Heart left ventricle (tissue), 16 donors: Measurements from ENCODE around the gene SECTM1. TPM values are rescaled to one million over a fixed set of nuclear protein-coding genes. Genes with fewer than 3 reads are reported as not detected.
"Not testable (repeated sequence)": the region's sequence is repeated elsewhere in the genome, so short reads cannot be mapped to it uniquely, and the experiment has no call there.

Source experiments
- ATAC-seq, 4 donors: fragments of 200-7000 bp; cut with Tn5 transposase; one replicate each; pipeline ENCODE4 v1.9.1; 2020 to 2022; ENCODE audit warnings: moderate library complexity in 4 of 4, mild to moderate bottlenecking in 3 of 4, moderate number of reproducible peaks in 1 of 4
- DNase-seq, 5 donors: peaks; one replicate each; pipeline ENCODE4 v3.0.0-alpha.2; 2020
- H3K27ac ChIP-seq, 12 donors: fragments of 200-600 bp; sonication (generic) in 4 of 12; one replicate each; pipeline versions ENCODE4 v1.5.0 to v1.8.0; 2016 to 2022; ENCODE audit warnings: mild to moderate bottlenecking in 2 of 12
- H3K27me3 ChIP-seq, 9 donors: fragments of 200-600 bp; sonication (generic) in 2 of 9; one replicate each; pipeline versions ENCODE4 v1.5.1 to v1.8.0; 2016 to 2022; ENCODE audit warnings: mild to moderate bottlenecking in 3 of 9
- H3K36me3 ChIP-seq, 9 donors: fragments of 200-600 bp; sonication (generic) in 2 of 9; one replicate each; pipeline versions ENCODE4 v1.5.0 to v1.8.0; 2018 to 2022; ENCODE audit warnings: mild to moderate bottlenecking in 2 of 9
- H3K4me1 ChIP-seq, 12 donors: fragments of 200-600 bp; sonication (generic) in 4 of 12; one replicate each; pipeline versions ENCODE4 v1.5.0 to v1.8.0; 2016 to 2022; ENCODE audit warnings: mild to moderate bottlenecking in 3 of 12
- H3K4me3 ChIP-seq, 12 donors: fragments of 200-600 bp; sonication (generic) in 4 of 12; one replicate each; pipeline versions ENCODE4 v1.5.0 to v1.8.0; 2017 to 2022; ENCODE audit warnings: mild to moderate bottlenecking in 9 of 12, moderate library complexity in 4 of 12
- H3K9me3 ChIP-seq, 12 donors: fragments of 200-600 bp; sonication (generic) in 4 of 12; one replicate each; pipeline versions ENCODE4 v1.5.0 to v1.8.0; 2016 to 2022; ENCODE audit warnings: mild to moderate bottlenecking in 1 of 12
- POLR2A ChIP-seq, 2 donors: fragments of 450-650 bp; IDR thresholded peaks; one replicate each; pipeline ENCODE4 v1.6.1; 2017; ENCODE audit warnings: antibody characterized with exemption in 2 of 2, mild to moderate bottlenecking in 2 of 2, moderate library complexity in 2 of 2
- WGBS, 4 donors: extraction: QIAGEN DNeasy Blood & Tissue Kit in 2 of 4; methylation state at CpG; one replicate each; pipeline versions ENCODE4 v1.1.5 to v1.1.7; 2013 to 2018; 5-methylcytosine and 5-hydroxymethylcytosine counted together
- intact Hi-C, 10 donors: fragments of 100-400 bp; cut with DNase I; formaldehyde crosslinking; loops; one replicate each; pipeline versions ENCODE4 v1.11.1 to v1.14.2; 2022
- long read RNA-seq, 3 donors: library from polyadenylated mRNA; unstranded; transcript quantifications; one replicate each; pipeline ENCODE4 v2.0.0, GENCODE V29; 2020 to 2021
- polyA plus RNA-seq, 2 donors: library from polyadenylated mRNA; stranded (reverse); fragments of 200-250 nt; gene quantifications; one replicate each; pipeline ENCODE4 v1.2.3, GENCODE V29; 2013
- total RNA-seq, 9 donors: library from RNA; depleted of rRNA in 2 of 9; stranded (reverse); fragments of >200 nt in 2 of 9; fragmentation: NEBNext Ultra II Directional in 3 of 9; extraction: Animal tissue kit (Norgen Biotek cat#: 25700) in 3 of 9; gene quantifications; one replicate each; pipeline versions ENCODE4 v1.1.0 to v1.2.4, GENCODE V29; 2016 to 2023
- TF ChIP-seq, protein P1 (sequence below), 12 donors: fragments of 200-600 bp; sonication (generic) in 4 of 12; IDR thresholded peaks; one replicate each; pipeline versions ENCODE4 v1.5.0 to v1.8.0; 2018 to 2022; ENCODE audit warnings: antibody characterized with exemption in 12 of 12, mild to moderate bottlenecking in 5 of 12
- donor health status: ischemic (EF 13 %, LVEDD 7.1; RV severe dilation, severe dysfunction).
- donor health status: healthy with polysubstance abuse.
- donor health status: DM: no; HTN: yes; CAD: no.
- donor health status: DM: no; HTN: no; CAD: no.
- donor health status: ischemic (EF 25% LVEDD 6.9; RV normal size, moderate dysfunction).
- donor health status: ischemic (EF 25% LVEDD 5.7; RV mildly dilated, moderate dysfunction).
- donor health status: healthy.
- donor health status: DM: yes; HTN: yes; CAD: no.
- donor health status: ischemic (EF 35%, LVEDD 5.7; RV mildly dilated, moderate dysfunction).
- donor health status: nonischemic (EF 11% LVEDD 7.7; RV severe dilation, severe dysfunction).
- donor health status: DM: yes; HTN: yes; CAD: no.
- donor health status: PGD.
- donor health status: ischemic (EF 29% LVEDD 5.4; RV normal size, mild dysfunction).
- donor health status: nonischemic (EF 23%, LVEDD 6.1; RV moderate dilation, normal function).

Gene SECTM1
- total RNA-seq = 10 to 100 TPM in 2 of 9 donors, 1 to 10 TPM in 7; 2.3 to 41.6 (median 3.5) TPM
- 1 to 10 TPM; 2.3 to 3.4 TPM for polyA plus RNA-seq
- long read RNA-seq, donor 1, partial matches to known transcripts = 2 of 5 reads
- long read RNA-seq, donor 1, other reads (novel, unspliced or antisense) = 1 of 5 reads
- long read RNA-seq, donor 2, partial matches to known transcripts = 0 of 1 reads
- long read RNA-seq, donor 2, other reads (novel, unspliced or antisense) = 1 of 1 reads
- long read RNA-seq, donor 3, partial matches to known transcripts = 2 of 5 reads
- long read RNA-seq, donor 3, other reads (novel, unspliced or antisense) = 3 of 5 reads

DNA sequence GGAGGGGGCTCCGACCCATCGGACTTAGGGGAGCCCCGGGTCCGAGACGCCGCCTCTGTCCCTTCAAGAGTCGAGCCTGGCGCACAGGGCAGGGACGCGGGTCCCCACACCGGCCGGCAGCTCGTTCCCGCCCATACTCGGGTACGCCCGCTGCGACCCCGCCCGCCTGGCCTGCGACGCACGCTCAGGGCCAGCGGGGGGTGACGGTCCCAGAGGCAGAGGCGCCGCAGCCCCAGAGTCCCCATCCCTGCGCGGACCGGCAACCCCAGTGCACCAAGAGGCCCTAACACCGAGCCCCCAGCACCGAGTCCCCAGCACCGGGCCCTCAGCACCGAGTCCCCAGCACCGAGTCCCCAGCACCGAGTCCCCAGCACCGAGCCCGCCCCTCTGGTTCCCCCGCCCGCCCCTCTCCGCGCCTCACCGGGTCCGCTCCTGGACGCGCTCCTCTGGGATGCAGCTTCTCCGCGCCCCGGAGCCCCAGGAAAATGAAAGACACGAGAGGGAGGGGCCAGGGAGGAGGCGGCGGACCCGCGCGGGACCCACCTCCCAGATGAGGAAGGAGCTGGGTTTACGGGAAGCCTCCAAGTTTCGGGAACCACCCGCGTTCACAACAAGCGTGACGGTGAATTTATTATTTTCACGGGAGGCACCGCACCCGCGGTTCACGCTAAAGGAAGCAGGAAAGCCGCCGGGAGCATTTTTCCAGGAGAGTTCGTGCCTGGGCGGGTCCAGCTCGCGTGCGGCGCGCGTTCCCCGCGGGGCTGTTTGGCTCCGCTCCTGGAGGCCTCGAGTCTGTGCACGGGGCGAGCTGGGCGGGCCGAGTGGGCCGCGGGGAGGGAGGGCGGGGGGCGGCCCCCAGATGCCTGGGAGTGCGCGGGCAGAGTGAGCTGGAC, at the start of gene SECTM1:
SECTM1 (minus strand) TSS at position 488 of the 893 bp plus-strand sequence. CDS start 6,526 bp downstream, outside the sequence.
- 1 to 4% (median 2%) methylated on average over 34 to 90 of the region's 90 CpGs for WGBS, 4 donors
- peak; percentile 59 to 81 (median 65) for DNase-seq
- no peaks in the 10 kb centered on the region for H3K9me3 ChIP-seq
- H3K27ac ChIP-seq = peak within 1 kb of the TSS in 11 of 12 donors; percentile 34 to 90 (median 70)
- ATAC-seq = peak in 3 of 4 donors; percentile 31 to 55 (median 38)
- H3K27me3 ChIP-seq = peaks cover 0 to 29% (median 7%) of the 10 kb centered on the region in 9 donors
- H3K4me3 ChIP-seq = peak within 1 kb of the TSS; percentile 26 to 73 (median 61)
- intact Hi-C loops = no loop called here
- peaks cover 5 to 63% (median 33%) of the 10 kb centered on the region in 12 donors for H3K4me1 ChIP-seq
- H3K36me3 ChIP-seq = peaks cover 0 to 5% (median 0%) of the 10 kb centered on the region in 9 donors
- TF ChIP-seq POLR2A (IDR thresholded peaks at IDR 0.05) = no peak
- TF ChIP-seq, protein P1, sequence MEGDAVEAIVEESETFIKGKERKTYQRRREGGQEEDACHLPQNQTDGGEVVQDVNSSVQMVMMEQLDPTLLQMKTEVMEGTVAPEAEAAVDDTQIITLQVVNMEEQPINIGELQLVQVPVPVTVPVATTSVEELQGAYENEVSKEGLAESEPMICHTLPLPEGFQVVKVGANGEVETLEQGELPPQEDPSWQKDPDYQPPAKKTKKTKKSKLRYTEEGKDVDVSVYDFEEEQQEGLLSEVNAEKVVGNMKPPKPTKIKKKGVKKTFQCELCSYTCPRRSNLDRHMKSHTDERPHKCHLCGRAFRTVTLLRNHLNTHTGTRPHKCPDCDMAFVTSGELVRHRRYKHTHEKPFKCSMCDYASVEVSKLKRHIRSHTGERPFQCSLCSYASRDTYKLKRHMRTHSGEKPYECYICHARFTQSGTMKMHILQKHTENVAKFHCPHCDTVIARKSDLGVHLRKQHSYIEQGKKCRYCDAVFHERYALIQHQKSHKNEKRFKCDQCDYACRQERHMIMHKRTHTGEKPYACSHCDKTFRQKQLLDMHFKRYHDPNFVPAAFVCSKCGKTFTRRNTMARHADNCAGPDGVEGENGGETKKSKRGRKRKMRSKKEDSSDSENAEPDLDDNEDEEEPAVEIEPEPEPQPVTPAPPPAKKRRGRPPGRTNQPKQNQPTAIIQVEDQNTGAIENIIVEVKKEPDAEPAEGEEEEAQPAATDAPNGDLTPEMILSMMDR (IDR thresholded peaks at IDR 0.05) = no peak

DNA sequence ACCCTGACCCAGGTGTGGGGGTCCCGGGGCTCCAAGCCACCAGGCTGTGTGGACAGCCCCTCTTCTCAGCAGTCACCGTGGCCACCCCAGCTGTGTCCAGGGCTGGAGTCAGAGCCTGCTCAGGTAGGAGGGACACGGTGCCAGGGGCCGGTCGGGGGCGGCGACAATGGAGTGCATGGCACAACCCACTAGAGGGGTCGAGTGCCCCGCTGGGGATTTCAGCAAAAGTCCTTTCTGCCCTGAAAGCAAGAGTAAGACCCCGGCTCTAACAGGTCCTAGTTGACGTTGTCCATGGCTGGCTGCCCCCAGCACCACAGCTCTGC, 49.3 kb upstream of the SECTM1 start:
- 74 to 86% (median 82%) methylated on average over 8 to 11 of the region's 11 CpGs for WGBS, 4 donors
- H3K27me3 ChIP-seq = peaks cover 0 to 37% (median 11%) of the 10 kb centered on the region in 9 donors

GRCh38 chr17:82382220-82382932, 48.8 kb upstream of the SECTM1 start:
- H3K4me3 ChIP-seq, ATAC-seq, intact Hi-C loops, H3K9me3 ChIP-seq, H3K27ac ChIP-seq, H3K36me3 ChIP-seq: not testable (repeated sequence)
- Histone ChIP-seq H3K27me3 (peaks cover 0 to 41% (median 11%) of the 10 kb centered on the region in 9 donors), H3K4me1 (peaks cover 3 to 30% (median 15%) of the 10 kb centered on the region in 12 donors)
- 81 to 89% (median 85%) methylated on average over 19 to 21 of the region's 21 CpGs for WGBS, 4 donors
- DNase-seq = peak in 1 of 5 donors; percentile 18

More for the DNA sequence above, 49.3 kb upstream of the SECTM1 start:
- Histone ChIP-seq H3K27ac (no peak overlapping the region), H3K9me3 (no peaks in the 10 kb centered on the region), H3K4me3 (no peak overlapping the region), H3K4me1 (peaks cover 3 to 31% (median 15%) of the 10 kb centered on the region in 12 donors), H3K36me3 (no peaks in the 10 kb centered on the region)
- DNase-seq = peak in 2 of 5 donors; percentile 25 to 59
- intact Hi-C loops = no loop called here
- ATAC-seq = no peak
- TF ChIP-seq POLR2A (IDR thresholded peaks at IDR 0.05) = no peak
- TF ChIP-seq, protein P1 (IDR thresholded peaks at IDR 0.05) = no peak

- H3K36me3 ChIP-seq, intact Hi-C loops, ATAC-seq, H3K9me3 ChIP-seq, H3K4me3 ChIP-seq, H3K27ac ChIP-seq: not testable (repeated sequence)
- Histone ChIP-seq H3K27me3 (peaks cover 0 to 37% (median 11%) of the 10 kb centered on the region in 9 donors), H3K4me1 (peaks cover 3 to 23% (median 14%) of the 10 kb centered on the region in 12 donors)
- DNase-seq = peak in 1 of 5 donors; percentile 16
- 66 to 83% (median 71%) methylated on average over 10 of the region's 10 CpGs for WGBS, 4 donors
These were observed 48.1 kb upstream of the SECTM1 start for GRCh38 chr17:82381703-82382009.
